Measurements from ENCODE around the gene TBC1D22B. TPM values are rescaled to one million over a fixed set of nuclear protein-coding genes. Genes with fewer than 3 reads are reported as not detected.
A peak's percentile ranks its signal among the peaks of the same experiment; 100 is the strongest.

The TBC1D22B gene
- total RNA-seq, 2 donors from 2014 or later: 7.7 to 11.6 TPM

- H3K36me3 ChIP-seq: peaks cover 6% of the 10 kb centered on the region
- no peaks in the 10 kb centered on the region for H3K27me3 ChIP-seq (replicated peaks; ENCODE audit: insufficient read depth)
- no peak overlapping the region for H3K4me3 ChIP-seq
- no peak for ATAC-seq (ENCODE audit: insufficient number of reproducible peaks, low FRiP score, low read depth)
- peaks cover 18 to 31% of the 10 kb centered on the region in 2 donors for H3K4me1 ChIP-seq (ENCODE audit: control insufficient read depth in 1 of 2, low read depth in 2 of 2)
- TF ChIP-seq CTCF (IDR thresholded peaks at IDR 0.05): no peak
- no peak overlapping the region for H3K27ac ChIP-seq
- no peaks in the 10 kb centered on the region for H3K9me3 ChIP-seq
- no peak for DNase-seq (ENCODE audit: low spot score)
Observed at GRCh38 chr6:37275350-37275749, 17.8 kb downstream of the TBC1D22B start.

GRCh38 chr6:37277001-37277409 lies 19.4 kb downstream of the TBC1D22B start:
- Histone ChIP-seq H3K4me3 (no peak overlapping the region), H3K27ac (no peak overlapping the region), H3K36me3 (peaks cover 3% of the 10 kb centered on the region), H3K4me1 (ENCODE audit: control insufficient read depth in 1 of 2, low read depth in 2 of 2) (peaks cover 26 to 48% of the 10 kb centered on the region in 2 donors), H3K27me3 (replicated peaks; ENCODE audit: insufficient read depth) (no peaks in the 10 kb centered on the region), H3K9me3 (no peaks in the 10 kb centered on the region)
- TF ChIP-seq CTCF (IDR thresholded peaks at IDR 0.05): no peak
- DNase-seq (ENCODE audit: low spot score) (no peak), ATAC-seq (ENCODE audit: insufficient number of reproducible peaks, low FRiP score, low read depth) (no peak)

- Histone ChIP-seq H3K27me3 (replicated peaks; ENCODE audit: insufficient read depth) (no peaks in the 10 kb centered on the region), H3K4me1 (ENCODE audit: control insufficient read depth in 1 of 2, low read depth in 2 of 2) (peaks cover 35 to 71% of the 10 kb centered on the region in 2 donors), H3K4me3 (no peak overlapping the region), H3K9me3 (no peaks in the 10 kb centered on the region), H3K36me3 (peaks cover 2% of the 10 kb centered on the region), H3K27ac (peak overlapping the region; percentile 75 to 88)
- DNase-seq (ENCODE audit: low spot score): no peak
- no peak for TF ChIP-seq CTCF (IDR thresholded peaks at IDR 0.05)
- ATAC-seq (ENCODE audit: insufficient number of reproducible peaks, low FRiP score, low read depth): peak; percentile 56
Observed at GRCh38 chr6:37279366-37280134, 22.0 kb downstream of the TBC1D22B start.

- H3K27me3 ChIP-seq (replicated peaks; ENCODE audit: insufficient read depth): no peaks in the 10 kb centered on the region
- no peak overlapping the region for H3K4me3 ChIP-seq
- peaks cover 35 to 78% of the 10 kb centered on the region in 2 donors for H3K4me1 ChIP-seq (ENCODE audit: control insufficient read depth in 1 of 2, low read depth in 2 of 2)
- ATAC-seq (ENCODE audit: insufficient number of reproducible peaks, low FRiP score, low read depth) (no peak), DNase-seq (ENCODE audit: low spot score) (no peak)
- peaks cover 6% of the 10 kb centered on the region for H3K36me3 ChIP-seq
- TF ChIP-seq CTCF (IDR thresholded peaks at IDR 0.05): no peak
- H3K9me3 ChIP-seq: no peaks in the 10 kb centered on the region
- H3K27ac ChIP-seq: peak overlapping the region; percentile 75 to 88
Observed at GRCh38 chr6:37280162-37280887, 22.8 kb downstream of the TBC1D22B start.

GRCh38 chr6:37282371-37282770 lies 24.8 kb downstream of the TBC1D22B start:
- ATAC-seq (ENCODE audit: insufficient number of reproducible peaks, low FRiP score, low read depth): no peak
- H3K27ac ChIP-seq: peak overlapping the region; percentile 75 to 88

More at GRCh38 chr6:37282371-37282770, 24.8 kb downstream of the TBC1D22B start:
- Histone ChIP-seq H3K4me3 (no peak overlapping the region), H3K27me3 (replicated peaks; ENCODE audit: insufficient read depth) (no peaks in the 10 kb centered on the region), H3K36me3 (peaks cover 17% of the 10 kb centered on the region), H3K4me1 (ENCODE audit: control insufficient read depth in 1 of 2, low read depth in 2 of 2) (peaks cover 34 to 75% of the 10 kb centered on the region in 2 donors), H3K9me3 (no peaks in the 10 kb centered on the region)
- no peak for DNase-seq (ENCODE audit: low spot score)
- TF ChIP-seq CTCF (IDR thresholded peaks at IDR 0.05): no peak

Data from thoracic aorta (tissue), 2 donors.